Measurements from ENCODE around the gene IL1RAPL1.

IL1RAPL1 gene

GRCh38 chrX:29237972-29238371 is 650.7 kb downstream of the IL1RAPL1 start:
- TF ChIP-seq GATA3 (IDR thresholded peaks at IDR 0.05; ENCODE audit: low read depth, low read length) (no peak), GATA2 (IDR thresholded peaks at IDR 0.05; ENCODE audit: low read depth, low read length) (no peak)

DNA sequence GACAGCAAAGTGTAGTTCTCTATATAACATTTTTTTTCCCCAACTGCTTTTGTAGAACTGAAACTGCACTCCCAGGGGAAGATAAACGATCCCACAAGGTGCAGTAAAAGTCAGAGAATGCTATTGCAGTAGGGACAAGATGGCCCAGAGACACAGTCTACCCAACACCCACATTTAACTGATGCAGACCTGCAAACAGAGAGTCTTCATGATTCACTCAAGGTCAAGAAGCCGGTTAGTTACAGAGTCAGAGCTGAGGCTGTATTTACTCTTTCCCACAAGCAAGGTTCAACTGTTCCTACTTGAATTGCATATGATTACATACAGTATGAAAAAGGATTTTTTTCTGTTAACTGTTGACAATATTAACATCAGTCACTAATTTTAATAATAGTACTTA is 654.6 kb downstream of the IL1RAPL1 start:
- no peak for TF ChIP-seq GATA3 (IDR thresholded peaks at IDR 0.05; ENCODE audit: low read depth, low read length)
- TF ChIP-seq GATA2 (IDR thresholded peaks at IDR 0.05; ENCODE audit: low read depth, low read length), result no peak

- TF ChIP-seq GATA2 (IDR thresholded peaks at IDR 0.05; ENCODE audit: low read depth, low read length) (no peak), GATA3 (IDR thresholded peaks at IDR 0.05; ENCODE audit: low read depth, low read length) (no peak)
Measured at GRCh38 chrX:29242856-29243255, 655.6 kb downstream of the IL1RAPL1 start.

- TF ChIP-seq GATA3 (IDR thresholded peaks at IDR 0.05; ENCODE audit: low read depth, low read length), result no peak
- TF ChIP-seq GATA2 (IDR thresholded peaks at IDR 0.05; ENCODE audit: low read depth, low read length), result no peak
Measured at GRCh38 chrX:29243942-29244341, 656.7 kb downstream of the IL1RAPL1 start.

GRCh38 chrX:29254515-29254914 is 667.3 kb downstream of the IL1RAPL1 start:
- TF ChIP-seq GATA2 (IDR thresholded peaks at IDR 0.05; ENCODE audit: low read depth, low read length) (no peak), GATA3 (IDR thresholded peaks at IDR 0.05; ENCODE audit: low read depth, low read length) (no peak)

- TF ChIP-seq GATA2 (IDR thresholded peaks at IDR 0.05; ENCODE audit: low read depth, low read length) (no peak), GATA3 (IDR thresholded peaks at IDR 0.05; ENCODE audit: low read depth, low read length) (no peak)
Measured at GRCh38 chrX:29257521-29257920, 670.3 kb downstream of the IL1RAPL1 start.

GRCh38 chrX:29269390-29269789 is 682.1 kb downstream of the IL1RAPL1 start:
- TF ChIP-seq GATA2 (IDR thresholded peaks at IDR 0.05; ENCODE audit: low read depth, low read length), result no peak

DNA sequence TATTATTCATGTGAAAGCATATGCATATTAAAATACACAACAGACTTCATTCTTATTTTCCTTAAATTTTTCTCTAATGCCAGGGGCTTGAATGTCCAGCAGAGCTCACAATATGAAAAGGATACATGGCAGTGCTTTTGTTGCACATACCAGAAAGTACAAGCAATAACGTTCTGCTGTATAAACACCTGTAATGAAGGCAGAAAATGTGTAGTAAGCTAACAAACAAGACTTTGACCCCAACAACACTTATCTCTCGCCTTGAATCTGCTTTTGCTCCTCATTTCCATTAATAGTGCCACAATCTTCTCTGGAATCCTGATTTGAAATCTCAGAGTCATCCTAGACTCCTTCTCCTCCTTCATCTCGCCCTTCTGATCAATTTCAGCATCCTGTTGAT is 687.3 kb downstream of the IL1RAPL1 start:
- TF ChIP-seq GATA2 (IDR thresholded peaks at IDR 0.05; ENCODE audit: low read depth, low read length) (no peak), GATA3 (IDR thresholded peaks at IDR 0.05; ENCODE audit: low read depth, low read length) (no peak)

GRCh38 chrX:29275928-29276327 is 688.7 kb downstream of the IL1RAPL1 start:
- TF ChIP-seq GATA3 (IDR thresholded peaks at IDR 0.05; ENCODE audit: low read depth, low read length) (no peak), GATA2 (IDR thresholded peaks at IDR 0.05; ENCODE audit: low read depth, low read length) (no peak)

DNA sequence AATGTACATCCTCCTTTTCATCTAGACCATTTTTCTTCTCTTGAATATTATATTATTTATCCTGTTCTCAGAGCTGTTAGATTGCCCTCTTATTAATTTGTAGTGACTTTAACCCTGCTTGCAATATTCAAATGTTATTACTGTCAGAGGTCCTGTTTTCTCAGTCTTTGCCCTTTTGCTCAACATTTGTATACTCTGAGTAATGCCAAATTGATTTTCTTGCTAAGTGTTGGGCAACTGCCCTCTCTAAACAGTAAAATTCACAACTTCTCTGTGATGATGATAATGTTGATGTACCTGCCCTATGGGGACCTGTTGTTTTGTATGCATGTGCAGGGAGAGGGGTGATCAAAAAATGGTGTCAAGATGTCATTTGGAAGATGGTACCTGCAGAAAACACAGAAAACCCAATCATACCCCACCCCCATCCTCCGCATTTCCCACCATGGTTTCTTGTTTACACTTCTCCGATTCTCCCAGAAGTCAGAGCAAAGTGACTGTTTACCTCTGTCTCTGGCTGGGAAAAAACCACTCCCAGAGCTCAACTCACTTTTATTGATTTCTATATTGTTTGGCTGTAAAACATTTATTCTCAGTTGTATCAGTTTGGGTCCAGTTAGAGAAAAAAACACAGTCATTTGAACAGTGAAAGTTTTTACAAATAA is 694.0 kb downstream of the IL1RAPL1 start:
- no peak for TF ChIP-seq GATA3 (IDR thresholded peaks at IDR 0.05; ENCODE audit: low read depth, low read length)
- TF ChIP-seq GATA2 (IDR thresholded peaks at IDR 0.05; ENCODE audit: low read depth, low read length), result no peak

DNA sequence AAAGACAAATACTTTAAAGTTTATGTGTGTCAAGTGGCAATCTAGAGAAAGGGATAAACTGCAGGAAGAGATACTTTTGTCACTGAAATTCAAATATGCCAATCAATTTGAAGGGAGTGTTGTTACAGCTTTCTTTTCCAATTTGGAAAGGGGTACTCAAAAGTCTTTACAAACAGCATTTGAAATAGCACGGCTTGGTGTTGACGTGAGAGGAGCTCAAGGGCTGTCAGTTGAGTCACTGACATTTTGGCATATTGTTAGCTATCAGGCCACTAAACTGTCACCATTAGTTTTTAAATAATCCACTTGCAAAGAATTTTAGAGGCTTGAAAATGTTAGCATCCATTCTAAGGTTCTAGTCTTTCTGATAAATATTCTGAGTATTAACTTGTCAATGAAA is 698.4 kb downstream of the IL1RAPL1 start:
- TF ChIP-seq GATA2 (IDR thresholded peaks at IDR 0.05; ENCODE audit: low read depth, low read length), result no peak
- TF ChIP-seq GATA3 (IDR thresholded peaks at IDR 0.05; ENCODE audit: low read depth, low read length), result no peak

DNA sequence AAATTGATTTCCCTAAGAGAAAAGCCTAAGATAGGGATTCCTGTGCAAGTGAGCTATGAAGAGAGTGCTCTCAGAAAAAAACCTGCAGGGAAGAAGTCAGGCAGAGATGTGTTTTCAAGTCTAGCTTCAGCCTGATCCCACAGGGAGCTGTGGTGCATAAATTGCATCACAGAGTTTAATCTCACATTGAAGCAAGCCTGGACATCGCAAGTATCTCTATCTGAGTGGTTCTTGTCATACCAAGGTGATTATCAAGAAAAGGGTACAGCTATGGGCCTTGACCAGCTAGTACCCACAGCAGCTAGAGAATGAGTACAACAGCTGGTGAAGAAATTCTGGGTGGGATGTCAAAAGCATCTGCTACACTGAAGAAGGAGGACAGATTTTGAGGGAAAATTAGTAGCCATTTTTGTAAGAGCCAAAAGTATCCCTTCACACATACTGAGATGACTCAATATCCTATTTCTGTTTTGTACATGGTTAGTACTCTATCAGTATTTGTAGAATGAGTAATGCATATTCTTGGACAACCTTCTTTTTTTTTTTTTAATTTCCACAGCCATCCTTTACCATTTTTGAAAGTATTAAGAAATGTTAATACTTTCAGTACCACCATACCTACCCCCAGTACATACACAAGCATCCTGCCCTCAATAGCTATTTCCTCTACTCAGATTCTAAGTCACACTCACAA is 708.9 kb downstream of the IL1RAPL1 start:
- TF ChIP-seq GATA2 (IDR thresholded peaks at IDR 0.05; ENCODE audit: low read depth, low read length) (no peak), GATA3 (IDR thresholded peaks at IDR 0.05; ENCODE audit: low read depth, low read length) (no peak)

DNA sequence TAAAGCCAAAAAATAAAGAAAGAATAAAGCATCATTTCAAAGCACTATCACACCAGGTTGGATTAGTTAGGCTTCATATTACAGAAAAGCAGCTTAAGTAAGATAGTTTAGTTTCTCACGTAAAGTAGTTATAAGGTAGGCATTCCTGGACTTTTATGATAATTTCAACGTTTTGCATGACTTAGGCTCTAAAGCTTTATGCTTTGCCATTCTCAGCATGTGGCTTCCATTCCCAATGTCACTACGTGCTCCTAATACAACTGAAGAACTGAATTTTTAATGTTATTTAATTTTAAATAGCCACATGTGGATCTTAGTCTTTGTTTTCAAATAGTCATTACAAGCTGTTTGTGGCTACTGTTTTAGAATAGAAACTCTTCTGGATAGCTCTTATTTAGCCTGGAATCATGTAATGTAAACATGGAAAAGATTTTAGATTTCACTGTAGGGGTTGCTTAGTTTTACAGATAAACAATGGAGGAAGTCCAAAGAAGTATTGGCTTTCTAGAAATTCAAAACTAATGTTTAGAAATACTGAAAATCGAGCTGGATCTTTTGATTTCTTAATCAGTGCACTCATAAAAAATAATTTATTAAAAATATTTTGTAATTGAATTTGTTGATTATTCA is 710.0 kb downstream of the IL1RAPL1 start:
- no peak for TF ChIP-seq GATA2 (IDR thresholded peaks at IDR 0.05; ENCODE audit: low read depth, low read length)
- TF ChIP-seq GATA3 (IDR thresholded peaks at IDR 0.05; ENCODE audit: low read depth, low read length), result no peak

DNA sequence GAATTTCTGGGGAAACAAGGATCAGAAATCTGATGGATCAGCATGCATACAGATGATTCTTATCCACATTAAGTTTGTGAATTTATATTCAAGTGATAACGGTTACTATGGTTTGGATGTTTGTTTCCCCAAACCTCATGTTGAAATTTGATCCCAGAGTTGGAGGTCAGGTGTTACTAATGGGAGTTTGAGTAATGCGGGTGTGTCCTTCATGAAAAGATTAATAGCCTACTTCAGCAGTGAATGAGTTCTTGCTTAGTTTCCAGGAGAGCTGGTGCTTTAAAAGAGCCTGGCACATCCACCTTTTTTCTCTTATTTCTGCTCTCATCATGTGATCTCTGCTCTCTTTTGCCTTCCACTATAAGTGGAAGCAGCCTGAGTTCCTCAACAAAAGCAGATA is 712.4 kb downstream of the IL1RAPL1 start:
- no peak for TF ChIP-seq GATA2 (IDR thresholded peaks at IDR 0.05; ENCODE audit: low read depth, low read length)
- no peak for TF ChIP-seq GATA3 (IDR thresholded peaks at IDR 0.05; ENCODE audit: low read depth, low read length)

DNA sequence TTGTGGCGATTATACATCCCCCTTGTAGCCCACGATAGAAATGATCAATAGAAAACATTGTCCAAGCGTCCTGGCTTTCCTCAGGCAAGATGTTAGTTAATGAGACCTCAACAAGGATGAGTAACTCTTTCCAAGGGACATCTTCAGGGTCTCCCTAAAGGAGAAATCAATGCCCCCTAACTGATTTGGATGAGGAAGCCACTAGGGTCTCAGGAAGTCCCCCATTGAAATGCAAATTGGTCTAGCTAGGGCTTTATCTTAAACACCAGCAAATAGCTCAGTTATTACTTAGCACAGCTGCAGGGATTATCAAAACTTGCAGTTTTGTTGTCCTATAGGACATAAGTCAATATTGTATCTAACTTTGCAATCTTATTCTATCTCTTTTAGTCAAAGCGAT is 721.5 kb downstream of the IL1RAPL1 start:
- no peak for TF ChIP-seq GATA3 (IDR thresholded peaks at IDR 0.05; ENCODE audit: low read depth, low read length)
- no peak for TF ChIP-seq GATA2 (IDR thresholded peaks at IDR 0.05; ENCODE audit: low read depth, low read length)
